HG03159 (cell line): Measurements from ENCODE around the gene CYP2S1.
"Not testable (repeated sequence)": the region's sequence is repeated elsewhere in the genome, so short reads cannot be mapped to it uniquely, and the experiment has no call there.

Experiments
- ATAC-seq: cut with Tn5 transposase; IDR thresholded peaks from one replicate; pipeline ENCODE4 v1.9.1; 2021; ENCODE audit warnings: mild to moderate bottlenecking, moderate library complexity; ENCODE audit not compliant: unreplicated experiment

Gene CYP2S1

GRCh38 chr19:41225238-41226052 is 32.4 kb downstream of the CYP2S1 start:
- ATAC-seq, result no peak

- ATAC-seq, result no peak
Observed at GRCh38 chr19:41226053-41226873, 33.2 kb downstream of the CYP2S1 start.

GRCh38 chr19:41226874-41227390 is 33.9 kb downstream of the CYP2S1 start:
- ATAC-seq, result no peak

GRCh38 chr19:41228486-41228885 is 35.5 kb downstream of the CYP2S1 start:
- no peak for ATAC-seq

- not testable (repeated sequence) for ATAC-seq
Observed at GRCh38 chr19:41229338-41229737, 36.3 kb downstream of the CYP2S1 start.

GRCh38 chr19:41230067-41230857 is 37.2 kb downstream of the CYP2S1 start:
- ATAC-seq, result no peak

- ATAC-seq, result no peak
Observed at GRCh38 chr19:41232686-41233085, 39.7 kb downstream of the CYP2S1 start.

- ATAC-seq, result no peak
Observed at GRCh38 chr19:41233748-41234240, 40.8 kb downstream of the CYP2S1 start.

GRCh38 chr19:41234512-41235168 is 41.6 kb downstream of the CYP2S1 start:
- ATAC-seq, result no peak

- ATAC-seq, result no peak
Observed at GRCh38 chr19:41235480-41235879, 42.5 kb downstream of the CYP2S1 start.

GRCh38 chr19:41238244-41238643 is 45.2 kb downstream of the CYP2S1 start:
- ATAC-seq, result no peak

GRCh38 chr19:41239363-41239762 is 46.3 kb downstream of the CYP2S1 start:
- ATAC-seq, result no peak

GRCh38 chr19:41239961-41240574 is 47.0 kb downstream of the CYP2S1 start:
- no peak for ATAC-seq

GRCh38 chr19:41241859-41242258 is 48.8 kb downstream of the CYP2S1 start:
- no peak for ATAC-seq

- ATAC-seq, result no peak
Observed at GRCh38 chr19:41244117-41244516, 51.1 kb downstream of the CYP2S1 start.

- no peak for ATAC-seq
Observed at GRCh38 chr19:41245843-41246242, 52.8 kb downstream of the CYP2S1 start.

- no peak for ATAC-seq
Observed at GRCh38 chr19:41248895-41249294, 55.9 kb downstream of the CYP2S1 start.

GRCh38 chr19:41249707-41250423 is 56.8 kb downstream of the CYP2S1 start:
- ATAC-seq, result no peak

GRCh38 chr19:41253660-41254059 is 60.6 kb downstream of the CYP2S1 start:
- ATAC-seq, result no peak
